HG02870 (cell line): Measurements from ENCODE around the gene GPR157.
"Not testable (repeated sequence)": the region's sequence is repeated elsewhere in the genome, so short reads cannot be mapped to it uniquely, and the experiment has no call there.

ENCODE experiments used
- ATAC-seq: cut with Tn5 transposase; IDR thresholded peaks from one replicate; pipeline ENCODE4 v1.9.1; 2021; ENCODE audit warnings: mild to moderate bottlenecking, moderate library complexity; ENCODE audit not compliant: unreplicated experiment

The GPR157 gene

GRCh38 chr1:9128520-9129265, at the start of gene GPR157:
GPR157 (minus strand) TSS chr1:9129102; CDS start chr1:9129027, 75 bp downstream.
- ATAC-seq, result peak; percentile 46

GRCh38 chr1:9174762-9175161, 45.9 kb upstream of the GPR157 start:
- no peak for ATAC-seq

- no peak for ATAC-seq
These were observed 45.3 kb upstream of the GPR157 start for GRCh38 chr1:9174243-9174642.

- no peak for ATAC-seq
These were observed 40.8 kb upstream of the GPR157 start for GRCh38 chr1:9169601-9170137.

- ATAC-seq, result no peak
These were observed 38.7 kb upstream of the GPR157 start for GRCh38 chr1:9167638-9168037.

GRCh38 chr1:9166289-9167235, 37.7 kb upstream of the GPR157 start:
- ATAC-seq, result no peak

- no peak for ATAC-seq
These were observed 36.5 kb upstream of the GPR157 start for GRCh38 chr1:9165396-9165795.

GRCh38 chr1:9164919-9165318, 36.0 kb upstream of the GPR157 start:
- ATAC-seq, result no peak

- no peak for ATAC-seq
These were observed 35.6 kb upstream of the GPR157 start for GRCh38 chr1:9164532-9164900.

- no peak for ATAC-seq
These were observed 33.1 kb upstream of the GPR157 start for GRCh38 chr1:9161963-9162362.

GRCh38 chr1:9161342-9161741, 32.4 kb upstream of the GPR157 start:
- ATAC-seq, result no peak

- ATAC-seq, result no peak
These were observed 31.3 kb upstream of the GPR157 start for GRCh38 chr1:9160079-9160717.

GRCh38 chr1:9155879-9156278, 27.0 kb upstream of the GPR157 start:
- no peak for ATAC-seq

- ATAC-seq, result not testable (repeated sequence)
These were observed 26.5 kb upstream of the GPR157 start for GRCh38 chr1:9155405-9155804.

GRCh38 chr1:9153152-9153551, 24.2 kb upstream of the GPR157 start:
- ATAC-seq, result no peak

- ATAC-seq, result no peak
These were observed 23.6 kb upstream of the GPR157 start for GRCh38 chr1:9152535-9152934.

- no peak for ATAC-seq
These were observed 22.5 kb upstream of the GPR157 start for GRCh38 chr1:9151328-9151860.

- no peak for ATAC-seq
These were observed 21.9 kb upstream of the GPR157 start for GRCh38 chr1:9150582-9151327.

GRCh38 chr1:9149837-9150581, 21.1 kb upstream of the GPR157 start:
- no peak for ATAC-seq

GRCh38 chr1:9149151-9149550, 20.2 kb upstream of the GPR157 start:
- no peak for ATAC-seq
